Activated CD8-positive, alpha-beta memory T cell treated with anti-CD3 and anti-CD28 coated beads, Interleukin-2, amount 10 ng/mL, durations not matched to agents 7 days and 5 days (primary cell): ENCODE data around the gene SNX14. TPM values are rescaled to one million over a fixed set of nuclear protein-coding genes. Genes with fewer than 3 reads are reported as not detected.

Experiments used
- ATAC-seq: fragments of 150-1000 bp; cut with Tn5 transposase; one replicate; pipeline ENCODE4 v1.10.0; 2021; ENCODE audit warnings: moderate library complexity
- CTCF ChIA-PET: fragments of 350-600 bp; sonication (Branson Sonifier 250); formaldehyde crosslinking; loops from one replicate; lab custom pipeline; 2021; ENCODE audit warnings: antibody characterized with exemption; lab: Charles Lee
- DNase-seq: peaks from one replicate; pipeline ENCODE4 v3.0.0-alpha.2; 2020
- H3K27ac Mint-ChIP-seq: one replicate; pipeline ENCODE4 v1.8.0; 2021; ENCODE audit warnings: mild to moderate bottlenecking, mixed read lengths
- H3K27me3 Mint-ChIP-seq: one replicate; pipeline ENCODE4 v1.8.0; 2021; ENCODE audit warnings: mixed read lengths
- H3K36me3 Mint-ChIP-seq: one replicate; pipeline ENCODE4 v1.8.0; 2021; ENCODE audit warnings: mild to moderate bottlenecking, mixed read lengths
- H3K4me1 Mint-ChIP-seq: one replicate; pipeline ENCODE4 v1.8.0; 2021; ENCODE audit warnings: mixed read lengths
- H3K4me3 Mint-ChIP-seq: one replicate; pipeline ENCODE4 v1.8.0; 2021; ENCODE audit warnings: mild to moderate bottlenecking, moderate library complexity, mixed read lengths
- H3K9me3 Mint-ChIP-seq: one replicate; pipeline ENCODE4 v1.8.0; 2022; ENCODE audit warnings: low read depth, mixed read lengths
- total RNA-seq, 2 experiments: library from RNA; stranded (reverse); gene quantifications; one replicate each; pipeline ENCODE4 v1.2.3, GENCODE V29; 2021

SNX14 gene
- total RNA-seq, 2 experiments from 2014 or later = 62.8 to 67.3 TPM

DNA sequence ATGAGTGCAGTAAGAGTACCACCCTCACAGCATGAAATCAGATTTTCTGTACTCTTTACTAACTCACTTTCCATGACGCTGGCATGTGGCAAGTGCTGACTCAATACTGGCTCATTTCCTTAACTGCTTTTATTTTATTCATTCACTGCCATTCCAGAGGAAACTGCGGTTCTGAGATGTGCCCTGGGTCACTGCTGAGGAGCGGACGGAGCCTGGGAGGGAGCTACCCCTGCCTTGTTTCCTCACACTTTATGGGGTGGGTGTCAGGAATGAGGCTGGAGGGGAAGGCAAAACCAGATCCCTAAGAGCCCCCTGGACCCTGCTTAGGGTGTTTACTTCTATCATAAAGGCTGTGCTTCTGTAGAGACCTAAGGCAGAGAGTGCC, 129.4 kb downstream of the SNX14 start:
- Mint-ChIP-seq H3K27me3 (peaks cover 7% of the 10 kb centered on the region), H3K9me3 (no peaks in the 10 kb centered on the region), H3K36me3 (peaks cover 9% of the 10 kb centered on the region), H3K4me3 (no peak overlapping the region), H3K4me1 (peaks cover 75% of the 10 kb centered on the region), H3K27ac (peak overlapping the region; percentile 60)
- peak; percentile 63 for DNase-seq
- no peak for ATAC-seq
- CTCF ChIA-PET = interaction anchor here (0.8 to 10.1 kb wide), 7 partner anchors 10 to 105 kb away, joined by 3 to 59 read pairs (median 5); partner anchors contain the start of gene NT5E

DNA sequence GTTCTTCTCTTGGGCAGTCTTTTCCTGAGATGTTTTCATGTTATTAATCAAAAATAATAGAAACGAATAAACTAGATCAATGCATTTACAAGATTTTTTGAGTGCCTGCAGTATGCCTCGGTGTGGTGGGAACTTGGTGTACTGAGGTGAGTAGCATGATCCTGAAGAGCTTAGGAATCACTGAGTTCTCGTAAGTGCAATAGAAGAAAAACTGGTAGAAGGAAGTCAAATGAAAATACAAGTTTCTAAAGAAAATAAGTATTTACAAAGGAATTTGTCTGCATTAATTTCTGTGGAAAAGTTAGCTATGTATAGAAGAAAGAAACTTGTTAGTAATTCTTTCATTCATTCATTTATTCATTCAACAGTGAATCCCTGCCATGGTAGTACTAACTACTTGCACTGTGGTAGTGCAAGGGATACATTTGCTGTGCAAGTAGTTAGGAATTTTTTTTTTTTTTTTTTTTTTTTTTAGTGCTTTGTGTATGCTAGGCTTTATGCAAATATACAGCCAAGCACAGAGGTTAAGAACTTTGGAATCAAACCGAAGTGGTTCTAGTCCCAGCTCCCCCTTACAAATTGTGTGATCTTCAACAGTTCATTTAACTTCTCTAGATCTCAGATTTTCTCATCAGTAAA, 129.9 kb downstream of the SNX14 start:
- CTCF ChIA-PET = interaction anchor here (0.8 to 10.1 kb wide), 7 partner anchors 9 to 105 kb away, joined by 3 to 59 read pairs (median 5); partner anchors contain the start of gene NT5E
- ATAC-seq (no peak), DNase-seq (no peak)
- no peak overlapping the region for H3K4me3 Mint-ChIP-seq
- H3K9me3 Mint-ChIP-seq = no peaks in the 10 kb centered on the region
- H3K27ac Mint-ChIP-seq = peak overlapping the region; percentile 60
- H3K27me3 Mint-ChIP-seq = peaks cover 7% of the 10 kb centered on the region
- H3K4me1 Mint-ChIP-seq = peaks cover 79% of the 10 kb centered on the region
- peaks cover 9% of the 10 kb centered on the region for H3K36me3 Mint-ChIP-seq

DNA sequence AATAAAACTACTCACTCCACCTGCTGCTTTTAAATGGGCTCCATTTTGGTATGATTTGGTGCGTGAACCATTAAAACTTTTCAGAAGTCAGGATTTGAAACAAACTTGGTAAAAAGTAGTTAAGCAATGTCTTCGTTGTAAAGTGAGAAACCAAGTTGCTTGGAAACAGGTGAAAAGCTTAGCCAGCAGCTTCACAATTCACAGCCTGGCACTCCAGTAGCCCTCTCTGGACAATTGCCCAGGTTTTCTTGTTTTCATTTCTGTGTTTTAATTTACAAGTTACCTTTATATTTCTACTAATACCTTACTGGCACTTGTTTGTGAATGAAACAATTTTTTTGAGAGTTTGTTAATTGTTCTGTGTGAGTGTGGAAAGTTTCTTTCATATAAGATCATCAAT, 131.0 kb downstream of the SNX14 start:
- peaks cover 90% of the 10 kb centered on the region for H3K4me1 Mint-ChIP-seq
- H3K36me3 Mint-ChIP-seq = peaks cover 12% of the 10 kb centered on the region
- CTCF ChIA-PET = interaction anchor here (1.1 to 10.1 kb wide), 4 partner anchors 9 to 21 kb away, joined by 3 to 59 read pairs (median 29); partner anchors contain the start of gene NT5E
- no peak for ATAC-seq
- H3K27me3 Mint-ChIP-seq = peaks cover 7% of the 10 kb centered on the region
- no peaks in the 10 kb centered on the region for H3K9me3 Mint-ChIP-seq
- H3K4me3 Mint-ChIP-seq = no peak overlapping the region
- DNase-seq = no peak
- H3K27ac Mint-ChIP-seq = no peak overlapping the region

DNA sequence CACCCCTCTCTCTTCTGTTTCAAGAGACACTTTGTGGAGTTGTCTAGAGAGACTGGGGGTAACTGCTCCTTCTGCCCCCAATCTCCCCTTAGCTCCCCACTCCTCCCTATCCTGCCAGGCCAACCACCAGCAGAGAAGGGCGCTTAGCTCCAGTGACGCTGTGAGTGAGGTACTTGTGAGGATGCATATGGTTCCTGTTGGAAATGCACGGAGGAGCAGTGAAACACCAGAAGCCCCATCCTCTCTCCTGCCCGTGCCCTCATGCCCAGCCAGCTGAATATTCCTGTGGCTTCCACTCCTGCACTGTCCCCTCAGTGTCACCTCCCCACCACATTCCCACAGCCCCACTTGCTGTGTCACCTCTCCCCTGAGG, 131.9 kb downstream of the SNX14 start:
- H3K27ac Mint-ChIP-seq = peak overlapping the region; percentile 84

DNA sequence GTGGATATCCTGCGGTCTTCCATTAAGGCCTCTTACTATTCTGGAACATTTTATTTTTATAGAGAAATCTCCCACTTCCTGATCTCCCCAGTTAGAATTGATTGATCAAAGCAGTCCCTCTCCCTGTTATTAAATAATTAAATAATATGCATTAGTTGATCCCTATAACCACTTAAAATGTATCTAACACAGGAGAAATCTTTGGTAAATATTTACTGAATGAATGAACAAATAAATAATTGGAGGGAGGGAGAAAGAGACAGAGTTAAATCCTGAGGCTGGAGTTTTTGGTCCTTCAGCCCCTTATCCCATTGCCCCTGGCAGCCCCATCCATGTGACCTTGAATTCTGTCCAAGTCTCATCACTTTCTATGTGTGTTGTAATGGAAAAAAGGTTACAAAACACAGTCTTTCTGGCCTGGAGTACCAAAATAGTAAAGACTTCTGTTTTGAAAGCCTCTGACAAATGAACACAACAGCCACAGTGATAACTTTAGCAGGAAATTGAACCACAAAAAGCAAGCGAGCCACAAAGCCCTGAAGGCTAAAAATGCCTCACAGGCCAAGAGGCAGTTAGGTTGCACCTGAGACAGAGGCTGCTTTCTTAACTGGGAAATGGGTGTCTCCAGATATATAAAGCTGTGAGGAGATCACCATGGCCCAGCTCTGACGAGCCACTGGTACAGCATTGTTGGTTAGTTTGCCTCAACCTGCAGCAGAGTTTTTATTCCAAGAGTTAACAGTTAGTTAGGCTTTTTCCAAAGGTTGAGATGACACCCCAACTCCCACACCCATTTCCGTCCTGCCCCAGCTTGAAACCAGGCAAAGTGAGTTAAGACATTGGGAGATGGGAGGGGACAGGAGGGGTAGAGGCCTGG, 132.5 kb downstream of the SNX14 start:
- Mint-ChIP-seq H3K4me3 (peak overlapping the region; percentile 41), H3K36me3 (peaks cover 15% of the 10 kb centered on the region), H3K27ac (peak overlapping the region; percentile 84), H3K9me3 (no peaks in the 10 kb centered on the region), H3K4me1 (peaks cover 96% of the 10 kb centered on the region), H3K27me3 (peaks cover 2% of the 10 kb centered on the region)
- ATAC-seq (peak; percentile 74), DNase-seq (peak; percentile 88)
- CTCF ChIA-PET = interaction anchor here (0.9 to 10.1 kb wide), 7 partner anchors 7 to 107 kb away, joined by 3 to 59 read pairs (median 5); partner anchors contain the start of gene NT5E

More for the DNA sequence above, 131.9 kb downstream of the SNX14 start:
- peak; percentile 6 for ATAC-seq
- CTCF ChIA-PET = interaction anchor here (0.9 to 10.1 kb wide), 8 partner anchors 8 to 107 kb away, joined by 3 to 59 read pairs (median 4); partner anchors contain the start of gene NT5E
- H3K4me3 Mint-ChIP-seq = peak overlapping the region; percentile 41
- H3K4me1 Mint-ChIP-seq = peaks cover 97% of the 10 kb centered on the region
- H3K36me3 Mint-ChIP-seq = peaks cover 11% of the 10 kb centered on the region
- H3K9me3 Mint-ChIP-seq = no peaks in the 10 kb centered on the region
- no peak for DNase-seq
- H3K27me3 Mint-ChIP-seq = peaks cover 5% of the 10 kb centered on the region

DNA sequence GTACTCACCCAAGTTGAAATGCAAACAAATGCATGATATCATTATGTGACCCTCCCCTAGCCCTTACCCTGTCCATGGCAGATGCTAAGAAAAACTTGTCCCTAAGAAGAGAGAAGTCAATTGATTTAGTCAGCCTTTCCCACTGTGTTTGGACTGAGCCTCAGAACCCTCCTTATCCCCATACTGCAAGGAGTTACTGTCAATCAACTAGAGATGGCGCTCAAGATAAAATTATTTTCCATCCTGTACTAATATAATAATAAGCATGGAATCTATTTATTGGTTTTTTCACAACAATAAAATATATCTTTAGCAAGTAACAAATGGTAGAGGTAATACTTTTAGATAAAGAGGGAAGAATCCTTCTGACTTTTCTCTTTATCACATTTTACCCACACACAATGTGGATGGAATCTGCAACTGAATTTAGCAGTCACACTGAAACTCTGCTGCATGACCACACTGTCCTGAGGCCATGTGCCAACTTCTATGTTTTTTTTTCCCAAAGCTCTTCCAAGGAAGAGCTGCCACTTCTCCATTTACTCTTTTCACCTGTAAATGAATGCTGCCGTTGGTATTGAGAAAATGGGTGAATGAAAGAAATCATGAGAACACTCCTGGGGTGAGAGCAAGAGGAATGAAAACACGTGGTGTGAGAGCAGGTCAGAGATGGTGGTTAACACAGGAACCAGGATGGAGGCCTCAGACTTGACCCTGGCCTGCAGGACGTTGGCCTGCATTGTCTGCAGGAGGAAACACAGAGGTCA, 133.3 kb downstream of the SNX14 start:
- H3K27ac Mint-ChIP-seq = peak overlapping the region; percentile 84
- CTCF ChIA-PET = interaction anchor here (1.3 to 10.1 kb wide), 3 partner anchors 10 to 105 kb away, joined by 3 to 59 read pairs (median 54); partner anchors contain the start of gene NT5E
- peaks cover 2% of the 10 kb centered on the region for H3K27me3 Mint-ChIP-seq
- peaks cover 18% of the 10 kb centered on the region for H3K36me3 Mint-ChIP-seq
- no peaks in the 10 kb centered on the region for H3K9me3 Mint-ChIP-seq
- ATAC-seq (no peak), DNase-seq (no peak)
- peaks cover 94% of the 10 kb centered on the region for H3K4me1 Mint-ChIP-seq
- peak overlapping the region; percentile 5 for H3K4me3 Mint-ChIP-seq

DNA sequence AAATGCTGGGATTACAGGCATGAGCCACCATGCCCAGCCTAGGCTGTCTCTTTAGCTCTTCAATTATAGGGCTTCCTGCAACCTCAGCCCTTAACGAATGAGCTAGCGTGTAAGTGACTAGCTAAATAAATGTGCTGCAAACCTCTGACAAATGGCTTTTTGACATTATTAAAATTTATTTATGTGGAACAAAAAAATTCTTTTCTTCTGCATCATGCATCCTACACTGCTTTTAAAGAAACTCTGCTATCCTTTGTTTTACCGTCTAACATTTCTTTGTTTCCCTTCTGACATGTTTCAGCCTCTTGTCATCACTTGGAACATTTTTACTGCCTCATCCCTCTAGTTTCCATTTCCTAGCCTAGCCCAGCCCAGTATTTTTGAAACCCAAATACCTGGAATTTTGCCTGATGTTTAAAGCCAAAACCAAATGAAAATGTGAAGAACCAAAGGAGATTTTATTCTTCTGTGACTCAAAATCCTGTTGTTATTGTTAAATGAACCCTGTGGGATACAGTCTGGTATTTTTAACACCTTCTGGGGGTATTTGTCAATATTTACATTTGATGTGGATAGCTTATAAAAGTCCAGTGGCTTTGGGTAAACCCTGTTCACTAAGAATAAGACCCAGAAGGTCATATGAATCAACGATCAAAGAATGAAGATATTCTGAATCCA, 134.3 kb downstream of the SNX14 start:
- CTCF ChIA-PET = interaction anchor here (1.0 to 10.1 kb wide), 4 partner anchors 9 to 104 kb away, joined by 3 to 59 read pairs (median 28); partner anchors contain the start of gene NT5E
- Mint-ChIP-seq H3K27me3 (peaks cover 2% of the 10 kb centered on the region), H3K9me3 (no peaks in the 10 kb centered on the region), H3K27ac (peak overlapping the region; percentile 75), H3K36me3 (peaks cover 21% of the 10 kb centered on the region), H3K4me1 (peaks cover 89% of the 10 kb centered on the region), H3K4me3 (no peak overlapping the region)
- DNase-seq (no peak), ATAC-seq (no peak)

- peak overlapping the region; percentile 56 for H3K27ac Mint-ChIP-seq
- CTCF ChIA-PET = interaction anchor here (1.0 to 10.1 kb wide), 3 partner anchors 8 to 87 kb away, joined by 3 to 59 read pairs (median 54); partner anchors contain the start of gene NT5E
- no peaks in the 10 kb centered on the region for H3K9me3 Mint-ChIP-seq
- no peak overlapping the region for H3K4me3 Mint-ChIP-seq
- ATAC-seq (no peak), DNase-seq (no peak)
- H3K36me3 Mint-ChIP-seq = peaks cover 24% of the 10 kb centered on the region
- H3K27me3 Mint-ChIP-seq = peaks cover 2% of the 10 kb centered on the region
- H3K4me1 Mint-ChIP-seq = peaks cover 89% of the 10 kb centered on the region
These were observed 134.9 kb downstream of the SNX14 start for GRCh38 chr6:85458782-85459181.

- Mint-ChIP-seq H3K27ac (peak overlapping the region; percentile 3), H3K36me3 (peaks cover 22% of the 10 kb centered on the region), H3K27me3 (peaks cover 2% of the 10 kb centered on the region), H3K9me3 (no peaks in the 10 kb centered on the region), H3K4me3 (no peak overlapping the region), H3K4me1 (peaks cover 89% of the 10 kb centered on the region)
- no peak for DNase-seq
- ATAC-seq = no peak
- CTCF ChIA-PET = interaction anchor here (0.9 to 10.1 kb wide), 5 partner anchors 7 to 221 kb away, joined by 3 to 59 read pairs (median 3); partner anchors contain the start of gene NT5E
These were observed 135.5 kb downstream of the SNX14 start for GRCh38 chr6:85458184-85458583.

- ATAC-seq (no peak), DNase-seq (no peak)
- CTCF ChIA-PET = interaction anchor here (10.1 kb wide), 1 partner anchor 27 kb away, joined by 59 read pairs; no protein-coding TSS in a partner anchor
- H3K27ac Mint-ChIP-seq = no peak overlapping the region
- no peak overlapping the region for H3K4me3 Mint-ChIP-seq
- no peaks in the 10 kb centered on the region for H3K9me3 Mint-ChIP-seq
- H3K36me3 Mint-ChIP-seq = peaks cover 25% of the 10 kb centered on the region
- H3K27me3 Mint-ChIP-seq = peaks cover 2% of the 10 kb centered on the region
- peaks cover 89% of the 10 kb centered on the region for H3K4me1 Mint-ChIP-seq
These were observed 136.9 kb downstream of the SNX14 start for GRCh38 chr6:85456782-85457181.
